ENCODE measurements around the gene GRB14.

The GRB14 gene

DNA sequence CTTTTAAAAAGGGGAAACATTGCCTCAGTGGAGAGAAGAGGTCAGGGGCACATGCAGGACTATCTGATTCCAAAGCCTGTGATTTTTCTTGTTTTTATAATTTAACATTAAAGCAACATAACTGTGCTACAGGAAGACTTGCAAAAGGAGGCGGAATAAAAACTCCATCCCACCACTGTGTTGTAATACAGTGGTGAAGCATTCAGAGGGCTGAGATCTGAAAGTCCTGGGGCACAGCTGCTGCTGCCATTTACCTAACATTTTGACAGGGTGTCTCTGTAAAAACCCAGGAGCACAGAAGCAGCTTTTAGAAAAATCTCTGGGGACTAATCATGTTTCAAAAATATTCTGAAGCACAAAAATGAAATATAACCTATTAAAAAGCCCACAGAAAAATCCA lies 97.6 kb downstream of the GRB14 start:
- no peak overlapping the region for H2AFZ ChIP-seq (ENCODE audit: low read length, unreplicated experiment)
- no peak overlapping the region for H3K27ac ChIP-seq (ENCODE audit: low read depth, low read length)
- no peak overlapping the region for H3K4me3 ChIP-seq (ENCODE audit: low read depth, low read length)

DNA sequence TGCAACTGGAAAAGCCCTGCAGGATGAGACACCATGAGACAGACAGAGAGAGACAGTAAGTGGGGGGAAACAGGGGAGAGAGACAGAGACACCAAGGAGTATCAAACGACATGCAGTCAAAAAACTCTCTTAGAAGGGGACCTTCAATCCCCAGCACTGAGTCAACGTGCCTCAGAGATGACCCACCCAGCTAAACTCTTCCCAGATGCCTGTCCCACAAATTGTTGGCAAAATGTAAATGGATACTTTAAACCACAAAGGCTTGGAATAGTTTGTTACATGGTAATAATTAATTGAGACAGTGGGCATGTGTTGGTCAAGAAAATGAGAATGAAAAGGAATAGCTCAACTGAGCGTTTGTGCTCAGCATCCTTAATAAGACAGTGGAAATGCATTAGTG lies 98.3 kb downstream of the GRB14 start:
- H2AFZ ChIP-seq (ENCODE audit: low read length, unreplicated experiment) = no peak overlapping the region
- H3K4me1 ChIP-seq (ENCODE audit: control insufficient read depth, insufficient read depth, low read length, unreplicated experiment) = no peaks in the 10 kb centered on the region
- no peak overlapping the region for H3K4me3 ChIP-seq (ENCODE audit: low read depth, low read length)
- no peak overlapping the region for H3K27ac ChIP-seq (ENCODE audit: low read depth, low read length)
- no peaks in the 10 kb centered on the region for H3K36me3 ChIP-seq (ENCODE audit: insufficient read depth, low read length)
- no peaks in the 10 kb centered on the region for H3K79me2 ChIP-seq (ENCODE audit: control insufficient read depth, insufficient read depth, low read length, unreplicated experiment)
- no peaks in the 10 kb centered on the region for H3K27me3 ChIP-seq (ENCODE audit: insufficient read depth, low read length)

More for the DNA sequence above, 97.6 kb downstream of the GRB14 start:
- Histone ChIP-seq H3K36me3 (ENCODE audit: insufficient read depth, low read length) (no peaks in the 10 kb centered on the region), H3K4me1 (ENCODE audit: control insufficient read depth, insufficient read depth, low read length, unreplicated experiment) (no peaks in the 10 kb centered on the region), H3K79me2 (ENCODE audit: control insufficient read depth, insufficient read depth, low read length, unreplicated experiment) (no peaks in the 10 kb centered on the region), H3K27me3 (ENCODE audit: insufficient read depth, low read length) (no peaks in the 10 kb centered on the region)

DNA sequence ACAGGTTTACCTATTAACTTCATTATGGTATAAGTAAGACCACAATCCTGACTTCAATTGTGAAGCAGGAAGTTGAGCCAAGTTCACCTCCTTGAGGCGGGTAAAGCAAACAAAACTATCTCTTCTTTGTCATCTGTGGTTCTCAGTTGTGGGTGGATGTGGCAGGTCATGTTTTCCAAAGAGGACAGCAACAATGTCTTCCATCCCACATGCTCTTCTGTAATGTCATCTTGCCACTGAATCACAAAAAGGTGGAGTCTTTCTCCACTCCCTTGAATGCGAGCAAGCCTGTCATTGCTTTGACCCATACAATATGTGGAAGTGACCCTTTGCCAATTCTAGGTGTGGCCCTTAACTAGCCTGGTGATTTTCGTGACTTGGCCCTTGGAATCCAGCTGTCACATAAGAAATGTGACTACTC lies 98.7 kb downstream of the GRB14 start:
- Histone ChIP-seq H3K27me3 (ENCODE audit: insufficient read depth, low read length) (no peaks in the 10 kb centered on the region), H3K36me3 (ENCODE audit: insufficient read depth, low read length) (no peaks in the 10 kb centered on the region), H3K79me2 (ENCODE audit: control insufficient read depth, insufficient read depth, low read length, unreplicated experiment) (no peaks in the 10 kb centered on the region), H3K4me1 (ENCODE audit: control insufficient read depth, insufficient read depth, low read length, unreplicated experiment) (no peaks in the 10 kb centered on the region), H2AFZ (ENCODE audit: low read length, unreplicated experiment) (no peak overlapping the region), H3K27ac (ENCODE audit: low read depth, low read length) (no peak overlapping the region), H3K4me3 (ENCODE audit: low read depth, low read length) (no peak overlapping the region)

DNA sequence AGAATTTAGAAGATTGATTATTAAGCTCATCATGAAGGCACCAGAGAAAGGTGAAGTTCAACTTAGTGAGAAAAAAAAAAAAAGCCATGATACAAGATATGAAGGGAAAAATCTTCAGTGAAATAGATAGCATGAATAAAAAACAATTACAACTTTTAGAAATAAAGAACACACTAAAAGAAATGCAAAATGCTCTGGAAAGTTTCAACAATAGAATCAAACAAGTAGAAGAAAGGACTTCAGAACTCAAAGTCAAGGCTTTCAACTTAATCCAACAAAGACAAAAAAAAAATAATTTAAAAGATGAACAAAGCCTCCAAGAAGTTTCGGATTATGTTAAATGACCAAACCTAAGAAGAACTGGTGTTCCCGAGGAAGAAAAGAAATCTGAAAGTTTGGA lies 105.5 kb downstream of the GRB14 start:
- Histone ChIP-seq H3K4me3 (ENCODE audit: low read depth, low read length) (no peak overlapping the region), H3K36me3 (ENCODE audit: insufficient read depth, low read length) (no peaks in the 10 kb centered on the region), H3K79me2 (ENCODE audit: control insufficient read depth, insufficient read depth, low read length, unreplicated experiment) (no peaks in the 10 kb centered on the region), H3K4me1 (ENCODE audit: control insufficient read depth, insufficient read depth, low read length, unreplicated experiment) (peaks cover 11% of the 10 kb centered on the region), H3K27me3 (ENCODE audit: insufficient read depth, low read length) (no peaks in the 10 kb centered on the region), H2AFZ (ENCODE audit: low read length, unreplicated experiment) (no peak overlapping the region), H3K27ac (ENCODE audit: low read depth, low read length) (no peak overlapping the region)

DNA sequence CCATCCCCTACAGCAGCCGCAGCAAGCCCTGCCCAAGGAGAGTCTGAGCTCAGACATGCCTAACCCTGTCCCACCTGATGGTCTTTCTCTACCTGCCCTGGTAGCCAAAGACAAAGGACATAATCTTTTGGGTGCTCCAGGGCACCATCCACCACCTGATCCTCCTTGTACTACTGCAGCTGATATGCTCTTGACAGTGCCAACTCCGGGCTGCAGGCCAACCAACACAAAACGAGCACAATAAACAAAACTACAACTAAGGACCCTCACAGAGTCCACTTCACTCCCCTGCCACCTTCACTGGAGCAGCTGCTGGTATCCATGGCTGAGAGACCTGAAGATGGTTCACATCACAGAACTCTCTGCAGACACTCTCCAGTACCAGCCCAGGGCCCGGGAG lies 106.3 kb downstream of the GRB14 start:
- peaks cover 11% of the 10 kb centered on the region for H3K4me1 ChIP-seq (ENCODE audit: control insufficient read depth, insufficient read depth, low read length, unreplicated experiment)
- no peak overlapping the region for H3K4me3 ChIP-seq (ENCODE audit: low read depth, low read length)
- H2AFZ ChIP-seq (ENCODE audit: low read length, unreplicated experiment) = no peak overlapping the region
- no peaks in the 10 kb centered on the region for H3K36me3 ChIP-seq (ENCODE audit: insufficient read depth, low read length)
- H3K27ac ChIP-seq (ENCODE audit: low read depth, low read length) = no peak overlapping the region
- H3K79me2 ChIP-seq (ENCODE audit: control insufficient read depth, insufficient read depth, low read length, unreplicated experiment) = no peaks in the 10 kb centered on the region
- no peaks in the 10 kb centered on the region for H3K27me3 ChIP-seq (ENCODE audit: insufficient read depth, low read length)

DNA sequence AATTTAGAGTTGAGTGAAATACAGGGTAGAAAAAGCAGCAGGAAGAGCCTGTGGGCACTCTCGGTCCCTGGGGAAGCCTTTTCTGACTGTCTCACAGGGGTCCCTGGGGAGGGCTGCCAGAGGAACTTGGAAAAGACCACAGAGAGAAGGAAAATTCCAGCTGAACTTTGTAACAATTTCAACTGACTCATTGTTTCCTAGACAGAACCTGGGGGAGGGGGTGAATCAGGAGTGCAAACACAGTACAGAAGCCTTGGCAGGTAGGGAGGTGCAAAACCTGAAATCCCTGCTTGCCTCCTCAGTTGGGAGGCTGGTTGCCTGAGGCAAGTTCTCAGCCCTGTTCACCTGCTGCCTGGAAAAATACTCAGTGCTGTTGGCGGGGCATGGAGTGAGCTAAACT lies 106.8 kb downstream of the GRB14 start:
- Histone ChIP-seq H3K4me3 (ENCODE audit: low read depth, low read length) (no peak overlapping the region), H3K79me2 (ENCODE audit: control insufficient read depth, insufficient read depth, low read length, unreplicated experiment) (no peaks in the 10 kb centered on the region), H3K27ac (ENCODE audit: low read depth, low read length) (no peak overlapping the region), H2AFZ (ENCODE audit: low read length, unreplicated experiment) (no peak overlapping the region), H3K36me3 (ENCODE audit: insufficient read depth, low read length) (no peaks in the 10 kb centered on the region), H3K4me1 (ENCODE audit: control insufficient read depth, insufficient read depth, low read length, unreplicated experiment) (peaks cover 11% of the 10 kb centered on the region), H3K27me3 (ENCODE audit: insufficient read depth, low read length) (no peaks in the 10 kb centered on the region)

DNA sequence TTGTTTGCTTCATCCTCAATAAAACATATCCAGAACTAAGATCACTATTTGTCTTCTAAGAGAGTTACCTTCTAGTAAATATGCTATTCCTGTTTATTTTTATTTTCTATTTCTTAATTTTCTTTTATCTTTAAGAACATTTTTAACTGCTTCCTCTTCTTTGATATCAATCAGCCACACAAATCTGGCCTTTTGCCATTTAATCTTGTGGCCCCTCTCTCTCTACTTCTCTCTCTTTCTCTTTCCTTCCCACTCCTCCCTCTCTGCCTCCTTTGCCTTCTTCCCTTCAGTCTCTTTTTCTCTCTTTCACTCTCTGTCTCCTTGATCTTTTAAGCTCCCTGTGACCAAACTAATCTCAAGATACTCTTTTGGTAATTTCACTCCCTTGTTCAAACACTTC lies 108.4 kb downstream of the GRB14 start:
- no peak overlapping the region for H2AFZ ChIP-seq (ENCODE audit: low read length, unreplicated experiment)
- no peaks in the 10 kb centered on the region for H3K36me3 ChIP-seq (ENCODE audit: insufficient read depth, low read length)
- H3K4me3 ChIP-seq (ENCODE audit: low read depth, low read length) = no peak overlapping the region
- peaks cover 11% of the 10 kb centered on the region for H3K4me1 ChIP-seq (ENCODE audit: control insufficient read depth, insufficient read depth, low read length, unreplicated experiment)
- no peaks in the 10 kb centered on the region for H3K27me3 ChIP-seq (ENCODE audit: insufficient read depth, low read length)
- H3K79me2 ChIP-seq (ENCODE audit: control insufficient read depth, insufficient read depth, low read length, unreplicated experiment) = no peaks in the 10 kb centered on the region
- H3K27ac ChIP-seq (ENCODE audit: low read depth, low read length) = no peak overlapping the region

DNA sequence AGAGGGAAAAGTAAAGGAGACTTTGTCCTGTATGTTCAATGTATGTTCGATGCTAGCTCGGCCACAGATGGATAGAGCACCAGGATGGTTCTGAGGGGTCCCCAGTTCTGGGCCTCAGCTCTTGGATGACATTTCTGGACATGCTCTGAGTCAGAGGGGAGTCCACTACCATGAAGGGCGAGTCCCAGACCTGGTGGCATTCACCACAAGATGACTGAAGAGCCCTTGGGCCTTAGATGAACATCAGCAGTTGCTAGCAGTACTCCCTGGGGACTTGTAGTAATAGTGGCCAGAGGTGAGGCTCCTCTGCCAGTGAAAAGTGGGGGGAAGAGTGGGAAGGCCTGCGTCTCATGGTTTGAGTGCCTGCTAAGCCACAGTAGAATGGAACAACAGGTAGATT lies 109.5 kb downstream of the GRB14 start:
- Histone ChIP-seq H3K79me2 (ENCODE audit: control insufficient read depth, insufficient read depth, low read length, unreplicated experiment) (no peaks in the 10 kb centered on the region), H3K4me3 (ENCODE audit: low read depth, low read length) (no peak overlapping the region), H3K27ac (ENCODE audit: low read depth, low read length) (no peak overlapping the region), H3K36me3 (ENCODE audit: insufficient read depth, low read length) (no peaks in the 10 kb centered on the region), H3K4me1 (ENCODE audit: control insufficient read depth, insufficient read depth, low read length, unreplicated experiment) (peaks cover 11% of the 10 kb centered on the region), H2AFZ (ENCODE audit: low read length, unreplicated experiment) (no peak overlapping the region), H3K27me3 (ENCODE audit: insufficient read depth, low read length) (no peaks in the 10 kb centered on the region)

DNA sequence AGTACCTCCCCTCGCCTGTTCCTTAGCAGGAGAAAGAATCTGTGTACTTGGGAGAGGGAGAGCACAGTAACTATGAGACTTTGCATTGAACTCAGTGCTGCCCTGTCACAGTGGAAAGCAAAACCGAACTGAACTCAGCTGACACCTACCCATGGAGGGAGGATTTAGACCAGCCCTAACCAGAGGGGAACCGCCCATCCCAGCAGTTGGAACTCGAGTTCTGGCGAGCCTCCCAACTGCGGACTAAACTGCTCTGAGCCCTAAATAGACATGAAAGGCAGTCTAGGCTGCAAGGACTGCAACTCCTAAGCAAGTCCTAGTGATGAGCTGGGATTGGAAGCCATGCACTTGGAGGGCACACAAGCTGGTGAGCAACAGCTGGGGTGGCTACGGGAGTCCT lies 110.4 kb downstream of the GRB14 start:
- H3K79me2 ChIP-seq (ENCODE audit: control insufficient read depth, insufficient read depth, low read length, unreplicated experiment) = no peaks in the 10 kb centered on the region
- no peak overlapping the region for H2AFZ ChIP-seq (ENCODE audit: low read length, unreplicated experiment)
- H3K4me3 ChIP-seq (ENCODE audit: low read depth, low read length) = no peak overlapping the region
- no peaks in the 10 kb centered on the region for H3K36me3 ChIP-seq (ENCODE audit: insufficient read depth, low read length)
- peaks cover 11% of the 10 kb centered on the region for H3K4me1 ChIP-seq (ENCODE audit: control insufficient read depth, insufficient read depth, low read length, unreplicated experiment)
- no peak overlapping the region for H3K27ac ChIP-seq (ENCODE audit: low read depth, low read length)
- H3K27me3 ChIP-seq (ENCODE audit: insufficient read depth, low read length) = no peaks in the 10 kb centered on the region

DNA sequence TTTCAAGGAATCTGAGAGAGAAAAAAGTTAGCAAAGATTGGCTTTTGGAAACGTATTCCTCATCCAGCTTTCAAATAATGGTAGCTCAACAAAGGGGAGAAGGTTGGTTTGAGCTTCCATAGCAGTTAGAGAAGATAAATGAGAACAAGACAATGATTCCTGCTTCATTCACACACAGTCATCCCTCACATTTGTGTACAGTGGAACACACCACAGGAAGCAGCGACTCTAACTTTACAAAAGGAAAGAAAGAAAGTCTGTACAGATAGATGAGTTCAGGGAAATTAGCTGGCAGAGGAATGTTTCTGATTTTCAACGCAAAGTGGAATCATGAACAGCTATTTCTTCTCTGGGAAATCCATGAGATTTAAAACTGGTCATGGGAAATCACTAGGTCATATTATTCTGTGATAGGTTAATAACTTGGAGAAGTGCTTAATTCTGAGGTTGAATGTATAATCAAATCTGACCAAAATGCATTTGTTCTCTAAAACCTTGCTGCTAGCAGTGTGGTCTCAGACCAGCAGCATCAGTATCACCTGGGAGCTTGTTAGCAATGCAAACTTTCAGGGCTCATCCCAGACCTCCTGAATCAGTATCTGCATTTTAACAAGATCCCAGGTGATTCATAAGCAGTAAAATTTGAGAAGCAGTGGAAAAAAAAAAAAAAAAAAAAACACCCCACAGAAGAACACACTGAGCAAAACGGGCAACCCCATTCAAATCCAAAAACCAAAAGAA lies 112.0 kb downstream of the GRB14 start:
- Histone ChIP-seq H3K27ac (ENCODE audit: low read depth, low read length) (no peak overlapping the region), H3K79me2 (ENCODE audit: control insufficient read depth, insufficient read depth, low read length, unreplicated experiment) (no peaks in the 10 kb centered on the region), H3K4me3 (ENCODE audit: low read depth, low read length) (no peak overlapping the region), H3K27me3 (ENCODE audit: insufficient read depth, low read length) (no peaks in the 10 kb centered on the region), H2AFZ (ENCODE audit: low read length, unreplicated experiment) (no peak overlapping the region), H3K36me3 (ENCODE audit: insufficient read depth, low read length) (no peaks in the 10 kb centered on the region), H3K4me1 (ENCODE audit: control insufficient read depth, insufficient read depth, low read length, unreplicated experiment) (peaks cover 6% of the 10 kb centered on the region)

DNA sequence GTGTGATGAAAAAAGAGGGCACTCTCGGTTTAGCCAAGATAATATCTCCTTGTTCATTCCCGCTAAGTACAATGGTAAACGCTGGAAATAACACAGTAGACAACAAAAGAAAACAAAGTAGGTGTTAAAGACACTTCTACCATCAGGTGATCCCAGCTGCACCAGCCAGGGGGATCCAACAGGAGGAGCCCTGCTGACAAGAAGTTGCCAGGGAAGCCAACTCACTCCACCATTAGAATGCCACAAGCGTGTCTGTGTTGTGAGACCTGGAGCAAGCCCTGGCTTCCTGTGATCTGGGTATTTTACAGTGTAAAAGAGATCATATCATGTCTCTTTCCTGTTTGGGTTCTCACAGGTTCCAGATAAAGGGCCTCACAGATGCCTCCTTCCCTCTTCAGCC lies 117.0 kb downstream of the GRB14 start:
- H2AFZ ChIP-seq (ENCODE audit: low read length, unreplicated experiment) = no peak overlapping the region
- H3K4me1 ChIP-seq (ENCODE audit: control insufficient read depth, insufficient read depth, low read length, unreplicated experiment) = no peaks in the 10 kb centered on the region
- H3K27ac ChIP-seq (ENCODE audit: low read depth, low read length) = no peak overlapping the region
- no peaks in the 10 kb centered on the region for H3K79me2 ChIP-seq (ENCODE audit: control insufficient read depth, insufficient read depth, low read length, unreplicated experiment)
- H3K27me3 ChIP-seq (ENCODE audit: insufficient read depth, low read length) = no peaks in the 10 kb centered on the region
- no peaks in the 10 kb centered on the region for H3K36me3 ChIP-seq (ENCODE audit: insufficient read depth, low read length)
- H3K4me3 ChIP-seq (ENCODE audit: low read depth, low read length) = no peak overlapping the region
